Tibial nerve (tissue), 4 donors: ENCODE measurements around the gene CD80. TPM values are rescaled to one million over a fixed set of nuclear protein-coding genes. Genes with fewer than 3 reads are reported as not detected.
A peak's percentile ranks its signal among the peaks of the same experiment; 100 is the strongest.

Experiments used
- DNase-seq, 2 donors: peaks; one replicate each; pipeline ENCODE4 v3.0.0-alpha.2; 2019; ENCODE audit warnings: low spot score in 2 of 2
- H3K27ac ChIP-seq, 4 donors: fragments of 200-600 bp; sonication (generic) in 3 of 4; one replicate each; pipeline ENCODE4 v1.5.1; 2017 to 2019; ENCODE audit warnings: mild to moderate bottlenecking in 1 of 4
- H3K27me3 ChIP-seq, 2 donors: fragments of 200-600 bp; sonication (generic) in 1 of 2; one replicate each; pipeline versions ENCODE4 v1.5.1 to v1.6.0; 2017 to 2019
- H3K36me3 ChIP-seq, 3 donors: fragments of 200-600 bp; sonication (generic); one replicate each; pipeline ENCODE4 v1.5.1; 2018 to 2019
- H3K4me1 ChIP-seq, 4 donors: fragments of 200-600 bp; sonication (generic) in 3 of 4; one replicate each; pipeline ENCODE4 v1.5.1; 2017 to 2019
- H3K4me3 ChIP-seq, 4 donors: fragments of 200-600 bp; sonication (generic) in 3 of 4; one replicate each; pipeline ENCODE4 v1.5.1; 2017 to 2019; ENCODE audit warnings: mild to moderate bottlenecking in 1 of 4, moderate library complexity in 1 of 4
- H3K9me3 ChIP-seq, 4 donors: fragments of 200-600 bp; sonication (generic) in 3 of 4; one replicate each; pipeline ENCODE4 v1.5.1; 2017 to 2019
- CTCF ChIP-seq, 5 experiments: fragments of 200-600 bp in 3 of 5; fragments of 450-650 bp in 2 of 5; sonication (generic) in 3 of 5; IDR thresholded peaks; one replicate each; pipeline ENCODE4 v1.5.1; 2016 to 2019; ENCODE audit warnings: antibody characterized with exemption in 5 of 5, mild to moderate bottlenecking in 3 of 5, moderate library complexity in 2 of 5
- EP300 ChIP-seq, 2 donors: sonication (generic); formaldehyde crosslinking; IDR thresholded peaks; one replicate each; pipeline ENCODE4 v1.6.1; 2017; ENCODE audit warnings: antibody characterized with exemption in 2 of 2, mild to moderate bottlenecking in 1 of 2
- POLR2A ChIP-seq, 2 donors: fragments of 450-650 bp; IDR thresholded peaks; one replicate each; pipeline ENCODE4 v1.6.1; 2017; ENCODE audit warnings: antibody characterized with exemption in 2 of 2, mild to moderate bottlenecking in 2 of 2, moderate library complexity in 2 of 2
- WGBS, 2 donors: methylation state at CpG; one replicate each; pipeline ENCODE4 v1.1.5; 2018; 5-methylcytosine and 5-hydroxymethylcytosine counted together
- total RNA-seq, 4 donors: library from RNA; depleted of rRNA; stranded (reverse); fragments of >200 nt; gene quantifications; one replicate each; pipeline ENCODE4 v1.1.0, GENCODE V29; 2016

CD80 gene
- total RNA-seq, 4 donors from 2014 or later: not detected

GRCh38 chr3:119500265-119500664, 59.1 kb downstream of the CD80 start:
- Histone ChIP-seq H3K36me3 (peaks cover 0 to 24% (median 0%) of the 10 kb centered on the region in 3 donors), H3K4me1 (peaks cover 0 to 41% (median 22%) of the 10 kb centered on the region in 4 donors), H3K4me3 (no peak overlapping the region), H3K27me3 (no peaks in the 10 kb centered on the region), H3K27ac (no peak overlapping the region), H3K9me3 (no peaks in the 10 kb centered on the region)
- TF ChIP-seq POLR2A (IDR thresholded peaks at IDR 0.05) (no peak), EP300 (IDR thresholded peaks at IDR 0.05) (no peak), CTCF (IDR thresholded peaks at IDR 0.05) (no peak)
- no peak for DNase-seq
- WGBS, 2 donors: 80 to 82% methylated on average over 4 of the region's 4 CpGs

- Histone ChIP-seq H3K36me3 (peaks cover 0 to 11% (median 0%) of the 10 kb centered on the region in 3 donors), H3K27ac (peak within 1 kb of the TSS; percentile 75 to 97 (median 94)), H3K4me3 (peak within 1 kb of the TSS; percentile 78 to 92 (median 83)), H3K27me3 (no peaks in the 10 kb centered on the region), H3K4me1 (peaks cover 0 to 41% (median 22%) of the 10 kb centered on the region in 4 donors), H3K9me3 (no peaks in the 10 kb centered on the region)
- 1 to 2% methylated on average over 39 to 58 of the region's 58 CpGs for WGBS, 2 donors
- TF ChIP-seq EP300 (IDR thresholded peaks at IDR 0.05) (peak; percentile 93 to 94), CTCF (IDR thresholded peaks at IDR 0.05) (peak in 1 of 5 experiments; percentile 22), POLR2A (IDR thresholded peaks at IDR 0.05) (peak; percentile 59 to 77)
- DNase-seq: peak; percentile 92 to 94
Measured at GRCh38 chr3:119498186-119499011, 61.0 kb downstream of the CD80 start, which contains the start of gene TIMMDC1. TIMMDC1 (plus strand) TSS chr3:119498547; CDS start chr3:119498734, 187 bp downstream.

GRCh38 chr3:119497820-119498185, 61.6 kb downstream of the CD80 start:
- TF ChIP-seq POLR2A (IDR thresholded peaks at IDR 0.05): no peak
- TF ChIP-seq CTCF (IDR thresholded peaks at IDR 0.05): no peak
- TF ChIP-seq EP300 (IDR thresholded peaks at IDR 0.05): no peak
- Histone ChIP-seq H3K9me3 (no peaks in the 10 kb centered on the region), H3K27me3 (no peaks in the 10 kb centered on the region), H3K4me1 (peaks cover 0 to 41% (median 22%) of the 10 kb centered on the region in 4 donors), H3K36me3 (peaks cover 0 to 11% (median 0%) of the 10 kb centered on the region in 3 donors), H3K4me3 (peak overlapping the region; percentile 78 to 92 (median 83)), H3K27ac (peak overlapping the region in 3 of 4 donors; percentile 94 to 97 (median 95))
- 5 to 11% methylated on average over 8 of the region's 8 CpGs for WGBS, 2 donors
- DNase-seq: no peak

- peaks cover 0 to 16% (median 8%) of the 10 kb centered on the region in 4 donors for H3K4me1 ChIP-seq
- peaks cover 0 to 33% (median 0%) of the 10 kb centered on the region in 3 donors for H3K36me3 ChIP-seq
- H3K9me3 ChIP-seq: no peaks in the 10 kb centered on the region
- no peak overlapping the region for H3K4me3 ChIP-seq
- no peak overlapping the region for H3K27ac ChIP-seq
- DNase-seq: no peak
- TF ChIP-seq POLR2A (IDR thresholded peaks at IDR 0.05) (no peak), EP300 (IDR thresholded peaks at IDR 0.05) (no peak), CTCF (IDR thresholded peaks at IDR 0.05) (no peak)
- 83 to 89% methylated on average over 2 of the region's 2 CpGs for WGBS, 2 donors
- no peaks in the 10 kb centered on the region for H3K27me3 ChIP-seq
Measured at GRCh38 chr3:119494597-119494996, 64.8 kb downstream of the CD80 start.

GRCh38 chr3:119492810-119493209, 66.6 kb downstream of the CD80 start:
- 88 to 92% methylated on average over 3 of the region's 3 CpGs for WGBS, 2 donors
- no peak overlapping the region for H3K4me3 ChIP-seq
- H3K9me3 ChIP-seq: no peaks in the 10 kb centered on the region
- no peak overlapping the region for H3K27ac ChIP-seq
- peaks cover 0 to 9% (median 3%) of the 10 kb centered on the region in 4 donors for H3K4me1 ChIP-seq
- peaks cover 0 to 51% (median 0%) of the 10 kb centered on the region in 3 donors for H3K36me3 ChIP-seq
- no peak for TF ChIP-seq POLR2A (IDR thresholded peaks at IDR 0.05)
- TF ChIP-seq EP300 (IDR thresholded peaks at IDR 0.05): no peak
- no peak for TF ChIP-seq CTCF (IDR thresholded peaks at IDR 0.05)
- H3K27me3 ChIP-seq: no peaks in the 10 kb centered on the region
- no peak for DNase-seq
